Measurements from ENCODE around the gene PCDH9.

- TF ChIP-seq CTCF (conservative IDR thresholded peaks at IDR 0.05 in 1 of 2, IDR thresholded peaks at IDR 0.05 in 1 of 2; ENCODE audit: extremely low read depth in 1 of 2, insufficient read depth in 1 of 2, low read depth in 1 of 2, low read length in 2 of 2) (no peak), EZH2 (IDR thresholded peaks at IDR 0.05; ENCODE audit: borderline replicate concordance, low read length) (no peak)
Measured at GRCh38 chr13:67219113-67219512, 11.0 kb downstream of the PCDH9 start.

Measured in mammary epithelial cell (primary cell).